Heart left ventricle (tissue), 16 donors: Measurements from ENCODE around the gene KNDC1. TPM values are rescaled to one million over a fixed set of nuclear protein-coding genes. Genes with fewer than 3 reads are reported as not detected.
A peak's percentile ranks its signal among the peaks of the same experiment; 100 is the strongest.

ENCODE experiments used
- ATAC-seq, 4 donors: fragments of 200-7000 bp; cut with Tn5 transposase; one replicate each; pipeline ENCODE4 v1.9.1; 2020 to 2022; ENCODE audit warnings: moderate library complexity in 4 of 4, mild to moderate bottlenecking in 3 of 4, moderate number of reproducible peaks in 1 of 4
- DNase-seq, 5 donors: peaks; one replicate each; pipeline ENCODE4 v3.0.0-alpha.2; 2020
- H3K27ac ChIP-seq, 12 donors: fragments of 200-600 bp; sonication (generic) in 4 of 12; one replicate each; pipeline versions ENCODE4 v1.5.0 to v1.8.0; 2016 to 2022; ENCODE audit warnings: mild to moderate bottlenecking in 2 of 12
- H3K27me3 ChIP-seq, 9 donors: fragments of 200-600 bp; sonication (generic) in 2 of 9; one replicate each; pipeline versions ENCODE4 v1.5.1 to v1.8.0; 2016 to 2022; ENCODE audit warnings: mild to moderate bottlenecking in 3 of 9
- H3K36me3 ChIP-seq, 9 donors: fragments of 200-600 bp; sonication (generic) in 2 of 9; one replicate each; pipeline versions ENCODE4 v1.5.0 to v1.8.0; 2018 to 2022; ENCODE audit warnings: mild to moderate bottlenecking in 2 of 9
- H3K4me1 ChIP-seq, 12 donors: fragments of 200-600 bp; sonication (generic) in 4 of 12; one replicate each; pipeline versions ENCODE4 v1.5.0 to v1.8.0; 2016 to 2022; ENCODE audit warnings: mild to moderate bottlenecking in 3 of 12
- H3K4me3 ChIP-seq, 12 donors: fragments of 200-600 bp; sonication (generic) in 4 of 12; one replicate each; pipeline versions ENCODE4 v1.5.0 to v1.8.0; 2017 to 2022; ENCODE audit warnings: mild to moderate bottlenecking in 9 of 12, moderate library complexity in 4 of 12
- H3K9me3 ChIP-seq, 12 donors: fragments of 200-600 bp; sonication (generic) in 4 of 12; one replicate each; pipeline versions ENCODE4 v1.5.0 to v1.8.0; 2016 to 2022; ENCODE audit warnings: mild to moderate bottlenecking in 1 of 12
- POLR2A ChIP-seq, 2 donors: fragments of 450-650 bp; IDR thresholded peaks; one replicate each; pipeline ENCODE4 v1.6.1; 2017; ENCODE audit warnings: antibody characterized with exemption in 2 of 2, mild to moderate bottlenecking in 2 of 2, moderate library complexity in 2 of 2
- WGBS, 4 donors: extraction: QIAGEN DNeasy Blood & Tissue Kit in 2 of 4; methylation state at CpG; one replicate each; pipeline versions ENCODE4 v1.1.5 to v1.1.7; 2013 to 2018; 5-methylcytosine and 5-hydroxymethylcytosine counted together
- intact Hi-C, 10 donors: fragments of 100-400 bp; cut with DNase I; formaldehyde crosslinking; loops; one replicate each; pipeline versions ENCODE4 v1.11.1 to v1.14.2; 2022
- polyA plus RNA-seq, 2 donors: library from polyadenylated mRNA; stranded (reverse); fragments of 200-250 nt; gene quantifications; one replicate each; pipeline ENCODE4 v1.2.3, GENCODE V29; 2013
- total RNA-seq, 9 donors: library from RNA; depleted of rRNA in 2 of 9; stranded (reverse); fragments of >200 nt in 2 of 9; fragmentation: NEBNext Ultra II Directional in 3 of 9; extraction: Animal tissue kit (Norgen Biotek cat#: 25700) in 3 of 9; gene quantifications; one replicate each; pipeline versions ENCODE4 v1.1.0 to v1.2.4, GENCODE V29; 2016 to 2023
- TF ChIP-seq, protein P1 (sequence below), 12 donors: fragments of 200-600 bp; sonication (generic) in 4 of 12; IDR thresholded peaks; one replicate each; pipeline versions ENCODE4 v1.5.0 to v1.8.0; 2018 to 2022; ENCODE audit warnings: antibody characterized with exemption in 12 of 12, mild to moderate bottlenecking in 5 of 12
- donor health status: ischemic (EF 13 %, LVEDD 7.1; RV severe dilation, severe dysfunction).
- donor health status: healthy with polysubstance abuse.
- donor health status: DM: no; HTN: yes; CAD: no.
- donor health status: DM: no; HTN: no; CAD: no.
- donor health status: ischemic (EF 25% LVEDD 6.9; RV normal size, moderate dysfunction).
- donor health status: ischemic (EF 25% LVEDD 5.7; RV mildly dilated, moderate dysfunction).
- donor health status: healthy.
- donor health status: DM: yes; HTN: yes; CAD: no.
- donor health status: ischemic (EF 35%, LVEDD 5.7; RV mildly dilated, moderate dysfunction).
- donor health status: nonischemic (EF 11% LVEDD 7.7; RV severe dilation, severe dysfunction).
- donor health status: DM: yes; HTN: yes; CAD: no.
- donor health status: PGD.
- donor health status: ischemic (EF 29% LVEDD 5.4; RV normal size, mild dysfunction).
- donor health status: nonischemic (EF 23%, LVEDD 6.1; RV moderate dilation, normal function).

Gene KNDC1
- total and polyA plus RNA-seq, 11 donors = 0.04 to 2.9 (median 0.10) TPM; not detected in 3

DNA sequence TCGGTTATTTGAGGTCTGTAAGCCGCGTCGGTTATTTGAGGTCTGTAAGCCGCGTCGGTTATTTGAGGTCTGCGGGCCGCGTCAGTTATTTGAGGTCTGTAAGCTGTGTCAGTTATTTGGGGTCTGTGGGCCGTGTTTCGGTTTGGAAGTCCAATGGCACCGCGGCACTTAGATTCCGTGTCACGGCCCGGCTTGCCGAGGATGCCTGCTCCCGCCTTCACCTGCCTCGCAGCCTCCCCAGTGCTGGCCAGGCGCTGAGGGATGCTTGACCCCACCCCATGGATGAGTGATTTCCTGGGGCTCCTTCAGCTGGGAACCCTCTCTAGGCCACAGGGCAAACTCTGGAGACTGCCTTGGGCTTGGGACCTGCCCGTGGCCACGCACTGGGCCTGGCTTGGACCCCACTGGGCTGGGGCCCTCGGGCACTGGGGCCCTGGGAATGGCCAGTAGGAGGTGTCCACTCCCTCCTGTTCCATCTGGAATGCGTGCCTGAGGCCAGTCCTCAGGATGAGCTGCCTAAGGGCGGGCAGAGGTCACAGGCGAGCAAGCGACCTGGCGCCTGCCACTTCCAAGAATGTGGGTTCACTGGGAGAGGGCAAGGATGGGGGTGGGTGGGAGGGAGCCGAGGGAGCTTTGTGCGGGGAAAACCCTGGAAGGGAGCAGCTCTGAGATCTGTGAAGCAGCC is 46.7 kb upstream of the KNDC1 start:
- Histone ChIP-seq H3K36me3 (no peaks in the 10 kb centered on the region), H3K27me3 (no peaks in the 10 kb centered on the region), H3K4me3 (no peak overlapping the region), H3K9me3 (peaks cover 0 to 6% (median under 1%) of the 10 kb centered on the region in 12 donors), H3K27ac (no peak overlapping the region), H3K4me1 (peaks cover 0 to 11% (median 0%) of the 10 kb centered on the region in 12 donors)
- peak in 1 of 5 donors; percentile 44 for DNase-seq
- no peak for ATAC-seq
- intact Hi-C loops = no loop called here
- no peak for TF ChIP-seq POLR2A (IDR thresholded peaks at IDR 0.05)
- TF ChIP-seq, protein P1, sequence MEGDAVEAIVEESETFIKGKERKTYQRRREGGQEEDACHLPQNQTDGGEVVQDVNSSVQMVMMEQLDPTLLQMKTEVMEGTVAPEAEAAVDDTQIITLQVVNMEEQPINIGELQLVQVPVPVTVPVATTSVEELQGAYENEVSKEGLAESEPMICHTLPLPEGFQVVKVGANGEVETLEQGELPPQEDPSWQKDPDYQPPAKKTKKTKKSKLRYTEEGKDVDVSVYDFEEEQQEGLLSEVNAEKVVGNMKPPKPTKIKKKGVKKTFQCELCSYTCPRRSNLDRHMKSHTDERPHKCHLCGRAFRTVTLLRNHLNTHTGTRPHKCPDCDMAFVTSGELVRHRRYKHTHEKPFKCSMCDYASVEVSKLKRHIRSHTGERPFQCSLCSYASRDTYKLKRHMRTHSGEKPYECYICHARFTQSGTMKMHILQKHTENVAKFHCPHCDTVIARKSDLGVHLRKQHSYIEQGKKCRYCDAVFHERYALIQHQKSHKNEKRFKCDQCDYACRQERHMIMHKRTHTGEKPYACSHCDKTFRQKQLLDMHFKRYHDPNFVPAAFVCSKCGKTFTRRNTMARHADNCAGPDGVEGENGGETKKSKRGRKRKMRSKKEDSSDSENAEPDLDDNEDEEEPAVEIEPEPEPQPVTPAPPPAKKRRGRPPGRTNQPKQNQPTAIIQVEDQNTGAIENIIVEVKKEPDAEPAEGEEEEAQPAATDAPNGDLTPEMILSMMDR (IDR thresholded peaks at IDR 0.05) = no peak
- WGBS, 4 donors = 83 to 93% (median 89%) methylated on average over 19 to 31 of the region's 31 CpGs

DNA sequence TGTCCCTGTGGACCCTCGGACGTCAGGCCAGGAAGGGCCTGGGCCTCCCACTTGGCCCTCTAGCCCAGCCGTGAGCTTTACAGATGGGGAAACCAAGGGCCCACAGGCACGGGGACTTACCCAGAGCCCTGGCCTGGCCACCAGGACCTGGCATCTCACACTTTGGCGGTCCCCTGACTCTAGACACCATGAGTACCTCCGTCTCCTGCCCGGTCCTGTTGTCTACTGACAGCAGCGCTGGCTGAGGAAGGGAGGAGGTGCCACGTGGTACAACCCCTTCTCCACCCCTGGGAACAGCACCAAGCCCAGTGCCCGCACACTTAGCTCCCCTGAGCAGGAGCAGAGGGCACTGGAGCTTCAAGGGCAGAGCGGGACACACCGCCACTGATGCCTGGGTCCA is 46.2 kb upstream of the KNDC1 start:
- TF ChIP-seq, protein P1 (IDR thresholded peaks at IDR 0.05) = no peak
- TF ChIP-seq POLR2A (IDR thresholded peaks at IDR 0.05) = no peak
- Histone ChIP-seq H3K27me3 (no peaks in the 10 kb centered on the region), H3K4me3 (no peak overlapping the region), H3K36me3 (no peaks in the 10 kb centered on the region), H3K9me3 (peaks cover 0 to 3% (median 0%) of the 10 kb centered on the region in 12 donors), H3K27ac (no peak overlapping the region), H3K4me1 (peaks cover 0 to 11% (median 0%) of the 10 kb centered on the region in 12 donors)
- WGBS, 4 donors = 74 to 88% (median 84%) methylated on average over 3 to 12 of the region's 12 CpGs
- intact Hi-C loops = no loop called here
- ATAC-seq (no peak), DNase-seq (no peak)

DNA sequence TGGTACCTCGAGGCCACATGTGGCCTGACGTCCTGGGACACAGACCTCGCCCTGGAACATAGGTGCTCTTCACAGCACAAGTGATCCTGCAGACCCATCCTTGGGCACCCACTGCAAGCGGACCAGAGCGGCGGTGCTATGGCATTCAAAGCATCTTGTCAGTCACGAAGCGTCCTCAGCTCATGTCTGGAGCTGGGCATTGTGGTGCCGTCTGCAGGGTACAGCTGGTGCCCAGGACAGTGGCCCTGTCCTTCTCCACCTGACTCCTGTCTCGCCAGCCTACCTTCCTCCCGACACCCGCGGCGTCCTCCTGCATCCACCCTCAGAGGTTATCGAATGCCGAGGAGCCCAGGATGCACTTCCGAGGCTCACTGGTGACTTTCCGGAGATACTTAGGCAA is 45.8 kb upstream of the KNDC1 start:
- Histone ChIP-seq H3K4me1 (peaks cover 0 to 11% (median 0%) of the 10 kb centered on the region in 12 donors), H3K36me3 (no peaks in the 10 kb centered on the region), H3K27ac (no peak overlapping the region), H3K4me3 (no peak overlapping the region), H3K9me3 (peaks cover 0 to 5% (median 0%) of the 10 kb centered on the region in 12 donors), H3K27me3 (no peaks in the 10 kb centered on the region)
- DNase-seq (peak in 1 of 5 donors; percentile 51), ATAC-seq (no peak)
- TF ChIP-seq, protein P1 (IDR thresholded peaks at IDR 0.05) = no peak
- TF ChIP-seq POLR2A (IDR thresholded peaks at IDR 0.05) = no peak
- 82 to 88% (median 86%) methylated on average over 15 to 18 of the region's 18 CpGs for WGBS, 4 donors
- intact Hi-C loops = no loop called here

DNA sequence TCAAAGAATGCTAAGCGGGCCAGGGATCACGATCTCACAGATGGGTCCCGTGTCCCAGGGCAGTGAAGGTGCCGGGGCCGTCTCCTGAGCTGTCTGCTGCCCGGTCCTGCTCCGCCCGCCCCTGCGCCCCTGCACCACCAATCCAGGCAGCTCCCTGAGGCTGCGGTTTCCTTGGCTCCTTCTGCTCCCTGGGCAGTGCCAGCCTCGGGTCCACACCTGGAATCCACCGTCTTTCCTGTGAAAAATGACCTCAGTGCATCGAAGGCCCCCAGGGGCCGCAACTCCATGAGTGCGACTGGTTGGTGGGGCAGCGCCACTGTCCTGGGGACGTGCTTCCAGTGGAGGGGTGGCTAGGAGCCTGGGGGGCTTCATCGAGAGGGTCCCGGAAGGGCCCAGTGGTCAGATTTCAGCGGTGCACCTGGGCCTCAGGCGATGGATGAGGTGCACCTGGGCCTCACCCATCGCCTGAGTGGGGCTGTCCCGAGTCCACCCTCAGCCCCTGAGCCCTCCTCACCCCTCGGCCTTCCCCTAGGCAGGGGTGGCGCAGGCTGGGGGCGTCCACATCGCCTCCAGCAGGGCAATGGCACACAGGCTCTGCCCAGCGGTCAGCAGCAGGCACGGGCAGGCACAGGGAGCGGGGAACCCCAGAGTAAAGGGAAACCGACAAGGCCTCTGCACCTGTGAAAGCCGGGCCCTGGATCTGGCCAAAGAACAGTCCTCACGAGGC is 45.1 kb upstream of the KNDC1 start:
- TF ChIP-seq, protein P1 (IDR thresholded peaks at IDR 0.05) = no peak
- no peak for TF ChIP-seq POLR2A (IDR thresholded peaks at IDR 0.05)
- Histone ChIP-seq H3K4me1 (peaks cover 0 to 10% (median 0%) of the 10 kb centered on the region in 12 donors), H3K36me3 (no peaks in the 10 kb centered on the region), H3K9me3 (peaks cover 0 to 10% (median 0%) of the 10 kb centered on the region in 12 donors), H3K4me3 (no peak overlapping the region), H3K27ac (no peak overlapping the region), H3K27me3 (no peaks in the 10 kb centered on the region)
- intact Hi-C loops = no loop called here
- ATAC-seq (no peak), DNase-seq (peak in 1 of 5 donors; percentile 58)
- 83 to 93% (median 85%) methylated on average over 8 to 33 of the region's 33 CpGs for WGBS, 4 donors
